PC-3 (cell line): ENCODE results near the gene ATP8A1.

Experiments
- EZH2 ChIP-seq: fragments of 300-600 bp; sonication (generic); IDR thresholded peaks from one replicate; pipeline ENCODE4 v1.6.1; 2017; ENCODE audit warnings: antibody characterized with exemption, mild to moderate bottlenecking, low read length; ENCODE audit not compliant: unreplicated experiment
- TF ChIP-seq, protein P1 (sequence below): fragments of 300-600 bp; sonication (generic); conservative IDR thresholded peaks from 2 replicates; pipeline ENCODE4 v1.5.1; 2017; ENCODE audit warnings: antibody characterized with exemption, low read depth, mild to moderate bottlenecking, low read length

- TF ChIP-seq, protein P1, sequence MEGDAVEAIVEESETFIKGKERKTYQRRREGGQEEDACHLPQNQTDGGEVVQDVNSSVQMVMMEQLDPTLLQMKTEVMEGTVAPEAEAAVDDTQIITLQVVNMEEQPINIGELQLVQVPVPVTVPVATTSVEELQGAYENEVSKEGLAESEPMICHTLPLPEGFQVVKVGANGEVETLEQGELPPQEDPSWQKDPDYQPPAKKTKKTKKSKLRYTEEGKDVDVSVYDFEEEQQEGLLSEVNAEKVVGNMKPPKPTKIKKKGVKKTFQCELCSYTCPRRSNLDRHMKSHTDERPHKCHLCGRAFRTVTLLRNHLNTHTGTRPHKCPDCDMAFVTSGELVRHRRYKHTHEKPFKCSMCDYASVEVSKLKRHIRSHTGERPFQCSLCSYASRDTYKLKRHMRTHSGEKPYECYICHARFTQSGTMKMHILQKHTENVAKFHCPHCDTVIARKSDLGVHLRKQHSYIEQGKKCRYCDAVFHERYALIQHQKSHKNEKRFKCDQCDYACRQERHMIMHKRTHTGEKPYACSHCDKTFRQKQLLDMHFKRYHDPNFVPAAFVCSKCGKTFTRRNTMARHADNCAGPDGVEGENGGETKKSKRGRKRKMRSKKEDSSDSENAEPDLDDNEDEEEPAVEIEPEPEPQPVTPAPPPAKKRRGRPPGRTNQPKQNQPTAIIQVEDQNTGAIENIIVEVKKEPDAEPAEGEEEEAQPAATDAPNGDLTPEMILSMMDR: no peak
- no peak for TF ChIP-seq EZH2
Measured at GRCh38 chr4:42596918-42597317, 60.0 kb downstream of the ATP8A1 start.
